BE2C (cell line): ENCODE measurements around the gene IPPK.
"Not testable (repeated sequence)": the region's sequence is repeated elsewhere in the genome, so short reads cannot be mapped to it uniquely, and the experiment has no call there.

Source experiments
- DNase-seq: peaks from one replicate; pipeline ENCODE4 v3.0.0-alpha.2; 2020
- H3K27me3 ChIP-seq: fragments of 250-450 bp; sonication (Bioruptor Pico); 2 replicates; pipeline ENCODE4 v1.5.1; 2020; ENCODE audit warnings: mild to moderate bottlenecking
- H3K36me3 ChIP-seq: fragments of 250-450 bp; sonication (Bioruptor Pico); 2 replicates; pipeline ENCODE4 v1.5.1; 2020; ENCODE audit warnings: mild to moderate bottlenecking
- H3K4me1 ChIP-seq: fragments of 250-450 bp; sonication (Bioruptor Pico); 2 replicates; pipeline ENCODE4 v1.5.1; 2020
- H3K4me3 ChIP-seq: 2 replicates; pipeline ENCODE4 v1.5.1; 2011; ENCODE audit warnings: low read depth, low read length
- H3K9me3 ChIP-seq: fragments of 250-450 bp; sonication (Bioruptor Pico); 2 replicates; pipeline ENCODE4 v1.5.1; 2020
- TF ChIP-seq, protein P1 (sequence below): IDR thresholded peaks from 2 replicates; pipeline ENCODE4 v1.5.1; 2012; ENCODE audit warnings: mild to moderate bottlenecking, low read depth, low read length

IPPK gene

DNA sequence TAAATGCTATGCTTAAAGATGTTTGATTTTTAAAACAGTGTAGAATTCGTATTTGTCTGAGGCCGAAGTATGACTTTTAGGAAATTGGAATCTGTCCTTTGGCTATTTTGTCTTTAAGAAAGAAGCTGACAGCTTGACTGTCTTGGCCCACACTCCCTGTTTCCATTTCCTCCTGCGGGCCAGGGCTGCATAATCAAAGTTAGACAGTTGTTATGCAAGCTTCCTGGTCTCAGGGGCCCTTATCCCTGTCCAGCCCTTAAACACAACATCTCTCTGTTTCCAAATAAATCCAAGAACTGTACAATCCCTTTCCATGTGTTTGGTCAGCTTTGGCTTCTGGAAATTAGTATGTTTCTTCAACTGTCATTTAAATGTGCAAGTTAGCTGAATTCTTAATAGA is 79.6 kb downstream of the IPPK start:
- H3K4me3 ChIP-seq = no peak overlapping the region
- DNase-seq = no peak
- H3K27me3 ChIP-seq = no peaks in the 10 kb centered on the region
- TF ChIP-seq, protein P1, sequence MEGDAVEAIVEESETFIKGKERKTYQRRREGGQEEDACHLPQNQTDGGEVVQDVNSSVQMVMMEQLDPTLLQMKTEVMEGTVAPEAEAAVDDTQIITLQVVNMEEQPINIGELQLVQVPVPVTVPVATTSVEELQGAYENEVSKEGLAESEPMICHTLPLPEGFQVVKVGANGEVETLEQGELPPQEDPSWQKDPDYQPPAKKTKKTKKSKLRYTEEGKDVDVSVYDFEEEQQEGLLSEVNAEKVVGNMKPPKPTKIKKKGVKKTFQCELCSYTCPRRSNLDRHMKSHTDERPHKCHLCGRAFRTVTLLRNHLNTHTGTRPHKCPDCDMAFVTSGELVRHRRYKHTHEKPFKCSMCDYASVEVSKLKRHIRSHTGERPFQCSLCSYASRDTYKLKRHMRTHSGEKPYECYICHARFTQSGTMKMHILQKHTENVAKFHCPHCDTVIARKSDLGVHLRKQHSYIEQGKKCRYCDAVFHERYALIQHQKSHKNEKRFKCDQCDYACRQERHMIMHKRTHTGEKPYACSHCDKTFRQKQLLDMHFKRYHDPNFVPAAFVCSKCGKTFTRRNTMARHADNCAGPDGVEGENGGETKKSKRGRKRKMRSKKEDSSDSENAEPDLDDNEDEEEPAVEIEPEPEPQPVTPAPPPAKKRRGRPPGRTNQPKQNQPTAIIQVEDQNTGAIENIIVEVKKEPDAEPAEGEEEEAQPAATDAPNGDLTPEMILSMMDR = no peak
- H3K4me1 ChIP-seq = no peaks in the 10 kb centered on the region
- no peaks in the 10 kb centered on the region for H3K36me3 ChIP-seq
- H3K9me3 ChIP-seq = no peaks in the 10 kb centered on the region

DNA sequence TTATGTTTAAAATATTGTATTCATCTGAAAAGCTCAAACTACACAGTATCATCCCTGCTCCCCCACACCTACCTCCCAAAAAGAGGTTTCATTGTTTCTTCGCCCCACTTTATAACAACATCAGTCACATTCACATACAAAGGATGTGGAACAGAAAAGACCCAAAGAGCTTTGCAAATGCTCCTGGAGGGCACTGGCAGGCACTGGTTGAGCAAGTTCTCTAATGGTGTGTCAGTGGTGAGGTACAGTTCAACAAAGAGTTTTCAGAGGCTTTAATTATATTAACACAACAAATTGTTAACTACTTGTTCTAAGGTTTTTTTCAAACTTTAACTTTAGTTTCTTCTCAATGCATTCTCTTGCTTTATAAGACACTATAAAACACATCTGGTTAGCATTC is 80.0 kb downstream of the IPPK start:
- no peaks in the 10 kb centered on the region for H3K9me3 ChIP-seq
- no peak for DNase-seq
- H3K36me3 ChIP-seq = no peaks in the 10 kb centered on the region
- no peaks in the 10 kb centered on the region for H3K4me1 ChIP-seq
- H3K4me3 ChIP-seq = no peak overlapping the region
- TF ChIP-seq, protein P1 = no peak
- H3K27me3 ChIP-seq = no peaks in the 10 kb centered on the region

DNA sequence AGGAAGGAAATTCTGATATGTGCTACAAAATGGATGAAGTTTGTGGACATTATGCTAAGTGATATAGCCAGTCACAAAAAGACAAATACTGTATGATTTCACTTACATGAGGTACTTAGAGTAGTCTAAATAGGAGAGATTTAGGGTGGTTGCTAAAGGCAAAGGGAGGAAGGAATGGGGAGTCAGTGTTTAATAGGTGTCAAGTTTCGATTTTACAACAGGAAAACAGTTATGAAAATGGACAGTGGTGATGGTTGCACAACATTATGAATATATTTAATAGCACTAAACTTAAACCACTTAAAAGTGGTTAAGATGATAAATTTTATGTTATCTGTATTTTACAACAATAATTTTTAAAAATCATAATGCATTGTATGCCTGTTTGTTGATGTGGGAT is 93.8 kb downstream of the IPPK start:
- no peaks in the 10 kb centered on the region for H3K36me3 ChIP-seq
- DNase-seq = no peak

DNA sequence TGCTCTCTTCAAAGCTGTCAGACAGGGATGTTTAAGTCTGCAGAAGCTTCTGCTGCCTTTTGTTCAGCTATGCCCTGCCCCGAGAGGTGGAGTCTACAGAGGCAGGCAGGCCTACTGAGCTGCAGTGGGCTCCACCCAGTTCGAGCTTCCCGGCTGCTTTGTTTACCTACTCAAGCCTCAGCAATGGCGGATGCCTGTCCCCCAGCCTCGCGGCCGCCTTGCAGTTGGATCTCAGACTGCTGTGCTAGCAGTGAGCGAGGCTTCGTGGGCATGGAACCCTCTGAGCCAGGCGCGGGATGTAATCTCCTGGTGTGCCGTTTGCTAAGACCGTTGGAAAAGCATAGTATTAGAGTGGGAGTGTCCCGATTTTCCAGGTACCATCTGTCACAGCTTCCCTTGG is 96.3 kb downstream of the IPPK start:
- H3K4me3 ChIP-seq, DNase-seq, H3K9me3 ChIP-seq, H3K27me3 ChIP-seq, H3K36me3 ChIP-seq, H3K4me1 ChIP-seq: not testable (repeated sequence)

More for the DNA sequence above, 93.8 kb downstream of the IPPK start:
- TF ChIP-seq, protein P1 = no peak
- no peaks in the 10 kb centered on the region for H3K27me3 ChIP-seq
- no peaks in the 10 kb centered on the region for H3K4me1 ChIP-seq
- no peaks in the 10 kb centered on the region for H3K9me3 ChIP-seq
- H3K4me3 ChIP-seq = no peak overlapping the region

DNA sequence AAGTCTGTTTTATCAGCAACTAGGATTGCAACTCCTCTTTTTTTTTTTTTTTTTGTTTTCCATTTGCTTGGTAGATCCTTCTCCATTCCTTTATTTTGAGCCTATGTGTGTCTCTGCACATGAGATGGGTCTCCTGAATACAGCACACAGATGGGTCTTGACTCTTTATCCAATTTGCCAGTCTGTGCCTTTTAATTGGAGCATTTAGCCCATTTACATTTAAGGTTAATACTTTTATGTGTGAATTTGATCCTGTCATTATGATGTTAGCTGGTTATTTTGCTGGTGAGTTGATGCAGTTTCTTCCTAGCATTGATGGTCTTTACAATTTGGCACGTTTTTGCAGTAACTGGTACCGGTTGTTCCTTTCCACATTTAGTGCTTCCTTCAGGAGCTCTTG is 98.1 kb downstream of the IPPK start:
- not testable (repeated sequence) for H3K9me3 ChIP-seq, H3K4me3 ChIP-seq, DNase-seq, H3K27me3 ChIP-seq, H3K4me1 ChIP-seq, H3K36me3 ChIP-seq

DNA sequence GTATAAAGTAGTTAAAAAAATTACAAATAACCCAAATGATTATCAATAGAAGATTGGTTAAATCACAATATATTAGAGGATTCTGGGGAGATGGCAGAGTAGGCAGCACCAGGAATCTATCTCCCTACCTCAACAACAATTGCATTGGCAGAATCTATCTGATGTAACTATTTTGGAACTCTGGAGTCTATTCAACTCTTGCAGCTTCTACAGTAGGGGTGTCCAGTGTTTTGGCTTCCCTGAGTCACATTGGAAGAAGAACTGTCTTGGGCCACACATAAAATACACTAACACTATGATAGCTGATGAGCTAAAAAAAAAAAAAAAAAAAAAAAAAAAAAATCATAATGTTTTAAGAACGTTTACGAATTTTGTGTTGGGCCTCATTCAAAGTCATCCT is 104.9 kb downstream of the IPPK start:
- no peaks in the 10 kb centered on the region for H3K9me3 ChIP-seq
- no peak overlapping the region for H3K4me3 ChIP-seq
- no peak for DNase-seq
- no peaks in the 10 kb centered on the region for H3K4me1 ChIP-seq
- TF ChIP-seq, protein P1 = no peak
- H3K27me3 ChIP-seq = no peaks in the 10 kb centered on the region
- no peaks in the 10 kb centered on the region for H3K36me3 ChIP-seq

DNA sequence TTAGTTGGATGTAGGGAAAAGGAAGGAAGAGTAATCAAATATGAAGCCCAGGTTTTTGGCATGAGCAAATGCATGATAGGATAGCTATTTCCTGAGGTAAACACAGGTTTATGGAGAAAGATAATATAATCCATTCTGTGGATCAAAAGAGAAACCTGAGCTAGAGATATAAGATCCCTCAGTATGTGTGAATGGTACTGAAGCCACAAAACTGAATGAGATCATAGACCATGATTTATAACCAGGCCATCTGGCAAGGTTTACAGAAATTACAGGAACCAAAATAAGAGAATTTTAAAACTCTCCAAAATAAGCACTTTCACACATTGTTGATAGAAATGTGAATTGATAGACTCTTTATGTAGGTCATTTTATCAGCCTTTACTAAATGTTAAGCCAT is 105.4 kb downstream of the IPPK start:
- Histone ChIP-seq H3K4me3 (no peak overlapping the region), H3K4me1 (no peaks in the 10 kb centered on the region), H3K9me3 (no peaks in the 10 kb centered on the region), H3K27me3 (no peaks in the 10 kb centered on the region), H3K36me3 (no peaks in the 10 kb centered on the region)
- no peak for DNase-seq
- TF ChIP-seq, protein P1 = no peak
